Measurements from ENCODE around the gene CA10.

DNA sequence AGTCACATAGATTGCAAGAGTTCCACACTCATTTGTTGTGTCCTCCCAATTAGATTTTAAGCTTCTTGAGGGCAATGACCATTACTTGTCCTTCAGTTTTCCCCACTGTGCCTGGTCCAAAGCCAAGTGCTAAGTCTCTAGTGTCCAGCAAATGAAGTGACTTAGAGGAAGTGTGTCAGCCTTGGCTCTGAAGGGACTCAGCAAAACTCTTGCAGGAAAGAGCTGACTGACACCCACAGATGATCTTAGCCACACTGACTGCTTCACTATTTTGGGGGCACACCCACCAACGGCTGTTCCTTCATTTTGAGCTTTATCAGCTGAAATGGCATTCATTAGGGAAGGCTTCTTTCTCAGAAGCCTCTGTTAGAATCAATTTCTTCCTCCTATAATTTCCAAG, 540.0 kb downstream of the CA10 start:
- TF ChIP-seq, protein P1, sequence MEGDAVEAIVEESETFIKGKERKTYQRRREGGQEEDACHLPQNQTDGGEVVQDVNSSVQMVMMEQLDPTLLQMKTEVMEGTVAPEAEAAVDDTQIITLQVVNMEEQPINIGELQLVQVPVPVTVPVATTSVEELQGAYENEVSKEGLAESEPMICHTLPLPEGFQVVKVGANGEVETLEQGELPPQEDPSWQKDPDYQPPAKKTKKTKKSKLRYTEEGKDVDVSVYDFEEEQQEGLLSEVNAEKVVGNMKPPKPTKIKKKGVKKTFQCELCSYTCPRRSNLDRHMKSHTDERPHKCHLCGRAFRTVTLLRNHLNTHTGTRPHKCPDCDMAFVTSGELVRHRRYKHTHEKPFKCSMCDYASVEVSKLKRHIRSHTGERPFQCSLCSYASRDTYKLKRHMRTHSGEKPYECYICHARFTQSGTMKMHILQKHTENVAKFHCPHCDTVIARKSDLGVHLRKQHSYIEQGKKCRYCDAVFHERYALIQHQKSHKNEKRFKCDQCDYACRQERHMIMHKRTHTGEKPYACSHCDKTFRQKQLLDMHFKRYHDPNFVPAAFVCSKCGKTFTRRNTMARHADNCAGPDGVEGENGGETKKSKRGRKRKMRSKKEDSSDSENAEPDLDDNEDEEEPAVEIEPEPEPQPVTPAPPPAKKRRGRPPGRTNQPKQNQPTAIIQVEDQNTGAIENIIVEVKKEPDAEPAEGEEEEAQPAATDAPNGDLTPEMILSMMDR (IDR thresholded peaks at IDR 0.05; ENCODE audit: borderline replicate concordance, extremely low read depth, low read length, poor library complexity, severe bottlenecking) = no peak
- TF ChIP-seq EZH2 (IDR thresholded peaks at IDR 0.05; ENCODE audit: borderline replicate concordance, low read depth, low read length, severe bottlenecking) = no peak

Data from DND-41 (cell line).